HEK293T (cell line): ENCODE measurements around the gene FBN2.

Experiments
- ARNT ChIP-seq: fragments of 450-650 bp; IDR thresholded peaks from 2 replicates; pipeline ENCODE4 v1.6.1; 2017; ENCODE audit warnings: mild to moderate bottlenecking
- BHLHE40 ChIP-seq: fragments of 450-650 bp; IDR thresholded peaks from 2 replicates; pipeline ENCODE4 v1.6.1; 2016; ENCODE audit warnings: mild to moderate bottlenecking, moderate library complexity, borderline replicate concordance
- ELF4 ChIP-seq: fragments of 450-650 bp; IDR thresholded peaks from 2 replicates; pipeline ENCODE4 v1.6.1; 2017; ENCODE audit warnings: antibody characterized with exemption
- FOXK2 ChIP-seq: fragments of 450-650 bp; IDR thresholded peaks from 2 replicates; pipeline ENCODE4 v1.6.1; 2016; ENCODE audit warnings: mild to moderate bottlenecking
- FOXM1 ChIP-seq: fragments of 450-650 bp; IDR thresholded peaks from 2 replicates; pipeline ENCODE4 v1.6.1; 2017; ENCODE audit warnings: mild to moderate bottlenecking, borderline replicate concordance
- HDGF ChIP-seq: fragments of 450-650 bp; IDR thresholded peaks from 2 replicates; pipeline ENCODE4 v1.6.1; 2017; ENCODE audit warnings: antibody characterized with exemption, borderline replicate concordance
- L3MBTL2 ChIP-seq: fragments of 450-650 bp; conservative IDR thresholded peaks from 2 replicates; pipeline ENCODE4 v1.6.1; 2016; ENCODE audit warnings: mild to moderate bottlenecking
- NFRKB ChIP-seq: fragments of 450-650 bp; IDR thresholded peaks from 2 replicates; pipeline ENCODE4 v1.6.1; 2016; ENCODE audit warnings: mild to moderate bottlenecking, moderate library complexity
- PKNOX1 ChIP-seq: fragments of 450-650 bp; IDR thresholded peaks from 2 replicates; pipeline ENCODE4 v1.6.1; 2016
- SP1 ChIP-seq: fragments of 450-650 bp; IDR thresholded peaks from 2 replicates; pipeline ENCODE4 v1.6.1; 2017
- SUZ12 ChIP-seq: fragments of 450-650 bp; IDR thresholded peaks from 2 replicates; pipeline ENCODE4 v1.6.1; 2016; ENCODE audit warnings: mild to moderate bottlenecking
- TARDBP ChIP-seq: fragments of 450-650 bp; IDR thresholded peaks from 2 replicates; pipeline ENCODE4 v1.6.1; 2016
- ZNF384 ChIP-seq: fragments of 450-650 bp; IDR thresholded peaks from 2 replicates; pipeline ENCODE4 v1.6.1; 2016

- TF ChIP-seq ELF4 (no peak), FOXM1 (no peak), SUZ12 (no peak), PKNOX1 (no peak), NFRKB (no peak), BHLHE40 (no peak), FOXK2 (no peak), SP1 (no peak), ZNF384 (no peak), L3MBTL2 (no peak), HDGF (no peak), ARNT (no peak), TARDBP (no peak)
Measured at GRCh38 chr5:128274441-128274840, 263.6 kb downstream of the FBN2 start.
